HG03064 (cell line): ENCODE data around the gene SMIM44.

Experiments
- ATAC-seq: cut with Tn5 transposase; IDR thresholded peaks from one replicate; pipeline ENCODE4 v1.9.1; 2021; ENCODE audit warnings: low read depth; ENCODE audit not compliant: unreplicated experiment

Gene SMIM44

GRCh38 chr19:3478409-3479176 lies 4.6 kb downstream of the SMIM44 start:
- no peak for ATAC-seq

GRCh38 chr19:3477951-3478350 lies 5.3 kb downstream of the SMIM44 start:
- no peak for ATAC-seq

DNA sequence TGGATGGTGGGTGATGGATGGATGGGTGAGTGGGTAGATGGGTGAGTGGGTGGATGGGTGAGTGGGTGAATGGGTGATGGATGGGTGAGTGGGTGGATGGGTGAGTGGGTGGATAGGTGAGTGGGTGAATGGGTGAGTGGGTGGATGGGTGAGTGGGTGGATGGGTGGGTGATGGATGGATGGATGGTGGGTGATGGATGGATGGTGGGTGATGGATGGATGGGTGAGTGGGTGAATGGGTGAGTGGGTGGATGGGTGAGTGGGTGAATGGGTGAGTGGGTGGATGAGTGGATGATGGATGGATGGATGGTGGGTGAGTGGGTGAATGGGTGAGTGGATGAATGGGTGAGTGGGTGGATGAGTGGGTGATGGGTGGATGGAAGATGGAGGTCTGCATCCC lies 5.7 kb downstream of the SMIM44 start:
- ATAC-seq = no peak

GRCh38 chr19:3476830-3477229 lies 6.4 kb downstream of the SMIM44 start:
- ATAC-seq = no peak

- no peak for ATAC-seq
These were observed 7.8 kb downstream of the SMIM44 start for GRCh38 chr19:3475449-3475848.

GRCh38 chr19:3474614-3475013 lies 8.6 kb downstream of the SMIM44 start:
- ATAC-seq = no peak

- no peak for ATAC-seq
These were observed 9.2 kb downstream of the SMIM44 start for GRCh38 chr19:3474010-3474409.

DNA sequence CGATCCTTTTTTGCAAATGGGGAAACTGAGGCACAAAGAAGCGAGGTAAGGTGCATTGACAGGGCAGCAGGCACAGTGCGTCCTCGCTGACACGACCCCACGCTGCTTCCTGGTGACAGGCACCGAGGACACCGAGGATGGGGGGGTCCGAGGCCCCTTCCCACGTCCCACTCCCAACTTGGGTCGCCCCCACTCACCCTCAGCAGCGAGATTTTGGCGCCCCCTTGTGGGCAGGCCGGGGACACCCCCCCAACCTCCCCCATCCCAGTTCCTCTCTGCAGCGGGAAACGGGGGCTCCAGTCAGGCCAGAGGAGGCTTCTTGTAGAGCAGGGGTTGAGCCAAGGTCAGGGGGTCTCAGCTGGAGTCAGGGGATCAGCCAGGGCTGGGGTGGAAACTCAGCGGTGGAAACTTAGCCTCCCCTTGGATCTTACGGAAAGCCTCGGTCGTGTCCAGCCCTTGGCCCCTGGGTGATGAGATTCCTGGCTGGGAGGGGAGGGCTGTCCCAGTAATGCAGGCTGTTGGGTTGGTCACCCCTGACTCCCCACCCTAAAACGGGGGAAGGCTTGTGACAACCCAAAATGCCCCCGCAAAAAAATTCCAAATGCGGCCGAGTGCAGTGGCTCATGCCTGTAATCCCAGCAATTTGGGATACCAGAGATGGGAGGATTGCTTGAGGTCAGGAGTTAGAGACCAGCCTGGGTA lies 11.1 kb downstream of the SMIM44 start:
- no peak for ATAC-seq

DNA sequence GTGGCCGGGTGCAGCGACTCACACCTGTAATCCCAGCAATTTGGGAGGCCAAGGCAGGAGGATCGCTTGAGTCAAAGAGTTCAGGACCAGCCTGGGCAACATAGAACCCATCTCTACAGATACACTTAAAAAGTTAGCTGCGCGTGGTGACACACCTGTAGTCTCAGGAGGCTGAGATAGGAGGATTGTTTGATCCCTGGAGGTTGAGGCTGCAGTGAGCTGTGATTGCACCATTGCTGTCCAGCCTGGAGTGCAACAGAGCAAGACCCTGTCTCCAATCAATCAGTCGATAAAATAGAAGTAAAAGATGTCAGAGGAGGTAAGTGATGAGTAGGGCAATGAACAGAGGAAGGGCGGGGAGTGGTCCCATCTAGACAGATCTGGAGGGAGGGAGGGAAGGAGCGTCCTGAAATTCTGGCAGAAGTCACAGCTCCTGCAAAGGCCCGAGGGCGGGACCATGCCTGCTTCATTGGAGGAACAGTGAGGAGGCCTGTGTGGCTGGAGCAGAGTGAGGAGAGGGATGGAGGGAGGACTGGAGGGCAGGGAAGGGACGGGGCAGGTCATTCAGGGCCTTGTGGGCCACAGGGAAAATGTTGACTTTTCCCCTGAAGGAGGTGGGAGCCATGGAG lies 12.6 kb downstream of the SMIM44 start:
- ATAC-seq = no peak

- ATAC-seq = no peak
These were observed 13.4 kb downstream of the SMIM44 start for GRCh38 chr19:3469638-3470499.

DNA sequence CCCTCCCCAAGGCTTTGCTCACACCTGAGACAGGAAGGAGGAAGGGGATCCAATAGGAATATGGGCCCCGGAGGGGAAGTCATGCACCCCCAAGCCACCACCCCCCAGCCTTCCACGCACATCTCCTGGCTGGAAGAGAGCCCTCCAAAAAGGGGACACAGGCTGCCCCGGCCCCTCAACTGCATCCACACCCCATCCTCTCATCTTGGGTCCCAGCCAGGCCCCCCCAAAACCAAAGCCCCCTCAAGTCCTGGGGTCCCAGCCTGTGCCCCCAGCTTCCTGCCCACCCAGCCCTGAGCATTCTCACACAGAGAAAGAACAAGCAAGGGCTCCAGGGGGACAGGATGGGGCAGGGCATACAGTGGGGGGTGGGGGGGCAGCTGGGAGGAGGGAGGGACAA lies 15.0 kb downstream of the SMIM44 start:
- ATAC-seq = no peak

- no peak for ATAC-seq
These were observed 15.6 kb downstream of the SMIM44 start for GRCh38 chr19:3467437-3468198.

DNA sequence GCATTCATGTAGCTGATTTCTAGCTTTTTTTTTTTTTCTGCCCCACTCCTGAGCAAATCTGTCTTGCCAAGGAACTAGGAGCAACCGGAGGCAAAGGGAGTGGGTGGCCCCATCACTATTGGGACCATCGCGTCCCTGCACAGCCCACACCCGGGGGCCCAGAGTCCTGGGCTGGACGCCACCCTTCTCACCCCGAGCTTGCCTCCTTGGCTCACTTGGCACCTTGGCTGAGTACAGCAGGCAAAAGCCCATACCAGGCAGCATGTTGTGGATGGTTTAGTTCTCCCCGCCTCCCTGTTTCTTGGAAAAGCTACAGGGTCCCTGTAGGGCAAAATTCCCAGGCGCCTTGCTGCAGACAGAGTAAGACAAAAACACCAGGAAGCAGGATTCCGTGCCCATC lies 16.6 kb downstream of the SMIM44 start:
- ATAC-seq = no peak

DNA sequence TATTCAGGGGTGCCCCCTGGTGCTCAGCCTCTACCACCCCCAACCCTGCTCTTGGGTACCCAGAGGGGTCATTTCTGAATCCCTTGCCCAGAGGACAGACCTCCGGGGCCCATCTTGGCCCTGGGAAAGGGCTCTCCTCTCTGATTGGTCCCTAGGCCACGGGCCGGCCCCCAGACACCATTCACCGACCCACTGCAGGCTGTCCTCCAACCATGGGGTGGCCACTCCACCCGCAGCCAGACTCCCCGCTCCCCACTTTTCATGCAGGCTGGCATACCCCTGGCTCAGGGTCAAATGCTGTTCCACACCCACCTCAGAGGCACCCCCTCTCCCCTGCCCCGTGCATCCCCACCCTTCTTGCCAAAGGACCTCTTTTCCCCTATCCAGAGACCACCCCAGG lies 17.7 kb downstream of the SMIM44 start:
- ATAC-seq = no peak

GRCh38 chr19:3464587-3465235 lies 18.5 kb downstream of the SMIM44 start:
- ATAC-seq = no peak

- ATAC-seq = no peak
These were observed 19.3 kb downstream of the SMIM44 start for GRCh38 chr19:3463714-3464586.

GRCh38 chr19:3462991-3463713 lies 20.1 kb downstream of the SMIM44 start:
- no peak for ATAC-seq

GRCh38 chr19:3459965-3460582 lies 23.2 kb downstream of the SMIM44 start:
- ATAC-seq = no peak
